GM18526 (cell line): Measurements from ENCODE around the gene TSPAN18.

Experiments used
- POLR2A ChIP-seq: IDR thresholded peaks from 3 replicates; pipeline ENCODE4 v1.6.1; 2011; ENCODE audit not compliant: insufficient read length; ENCODE audit errors: extremely low read depth

TSPAN18 gene

DNA sequence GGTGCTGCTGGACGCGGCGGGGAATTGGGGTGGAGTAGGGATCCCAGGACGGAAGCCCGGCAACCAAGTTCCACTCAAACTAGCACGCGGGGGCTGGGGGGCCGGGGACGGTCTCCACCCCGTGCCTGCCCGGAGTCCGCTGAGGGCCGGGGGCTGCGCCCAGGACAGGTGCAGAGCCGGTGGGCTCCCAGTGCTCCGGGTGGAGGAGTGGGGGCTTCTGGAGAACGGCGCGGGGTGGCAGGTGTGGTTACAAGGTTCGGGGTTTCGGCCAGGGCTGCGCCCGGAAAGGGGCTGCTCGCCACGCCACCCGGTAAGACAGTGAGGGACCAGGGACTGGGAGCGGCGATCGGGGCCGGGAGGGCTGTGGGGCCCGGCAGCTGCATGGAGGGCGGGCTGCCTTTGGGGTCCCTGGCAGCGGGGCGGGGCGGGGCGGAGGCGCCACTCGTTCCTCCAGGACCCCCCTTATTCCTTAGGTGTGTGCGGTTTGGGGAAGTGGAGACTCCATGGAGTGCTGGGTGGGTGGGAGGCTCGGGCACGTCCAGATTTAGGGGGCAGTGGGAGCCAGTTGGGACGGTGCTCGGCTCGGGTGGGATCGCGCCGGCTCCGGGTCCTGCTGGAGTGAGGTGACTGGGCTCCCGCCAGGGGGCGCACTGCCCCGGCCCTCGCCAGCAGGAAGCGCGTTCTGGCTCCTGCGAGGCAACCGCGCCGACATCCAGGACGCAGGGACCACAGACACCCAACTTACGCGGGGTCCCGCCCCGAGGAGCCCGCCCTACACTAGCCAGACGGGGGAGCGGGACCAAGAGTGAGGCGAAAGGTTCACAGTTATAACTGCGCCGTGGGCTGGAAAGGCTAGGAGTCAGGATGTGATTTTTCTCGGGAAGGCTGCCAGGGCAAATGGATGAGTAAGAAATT lies 868 bp downstream of the TSPAN18 start:
- TF ChIP-seq POLR2A = no peak

DNA sequence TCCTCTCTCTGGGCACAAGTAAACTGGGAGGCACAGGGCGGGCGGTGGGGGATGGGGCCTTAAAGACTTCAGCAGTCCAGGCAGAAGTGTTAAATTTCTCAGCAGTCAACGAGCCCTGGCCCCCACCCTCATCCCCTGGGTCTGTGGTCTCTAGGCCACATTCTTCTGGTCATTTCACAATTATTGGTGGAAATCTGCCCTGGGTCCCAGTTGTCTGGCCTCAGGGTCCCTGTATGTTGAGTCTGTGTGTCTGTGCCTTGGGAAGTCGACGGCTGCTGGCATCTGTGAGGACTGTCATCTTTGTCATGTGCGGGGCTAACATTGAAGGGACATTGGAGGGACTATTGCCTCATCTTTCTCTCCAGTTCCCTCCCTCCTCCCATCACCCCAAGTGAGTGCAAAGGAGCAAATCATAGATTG lies 1.7 kb downstream of the TSPAN18 start:
- no peak for TF ChIP-seq POLR2A

DNA sequence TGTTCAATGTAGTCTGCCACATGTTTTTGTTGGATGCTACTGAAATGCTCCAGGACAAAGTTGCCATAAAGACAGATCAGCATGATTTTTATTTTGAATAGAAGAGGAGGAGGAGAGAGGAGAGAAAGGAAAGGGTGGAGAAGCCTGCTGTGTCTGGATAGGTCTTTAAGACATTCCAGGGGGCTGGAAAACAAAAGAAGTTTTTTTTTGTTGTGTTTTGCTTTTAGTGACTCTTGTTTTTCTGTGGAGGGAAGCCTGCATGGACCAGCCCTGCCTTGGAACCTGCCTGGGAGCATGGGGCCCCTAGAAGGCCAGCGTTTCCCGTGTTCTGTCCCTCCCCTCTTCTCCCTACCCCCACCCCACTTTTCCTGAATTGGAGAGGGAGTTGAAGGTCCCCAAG lies 2.3 kb downstream of the TSPAN18 start:
- TF ChIP-seq POLR2A = no peak

DNA sequence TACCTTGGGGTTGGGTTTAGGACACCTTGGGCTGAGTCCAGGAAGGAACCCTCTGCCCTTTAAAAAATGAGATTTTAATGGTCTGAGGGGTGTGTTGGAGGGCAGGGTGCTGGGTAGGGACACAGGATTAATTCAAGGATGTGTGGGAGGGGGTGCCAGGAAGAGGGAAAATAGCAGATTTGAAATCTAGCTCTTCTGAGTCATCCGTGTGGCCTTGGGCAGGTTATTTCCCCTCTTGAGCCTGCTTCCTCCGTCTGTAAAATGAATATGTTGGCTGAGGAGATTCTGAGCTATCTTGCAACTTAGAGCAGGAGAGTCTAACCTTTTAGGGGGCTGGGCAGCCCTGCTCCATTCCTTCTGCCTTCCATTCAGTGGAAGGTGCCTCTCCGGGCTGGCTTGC lies 3.0 kb downstream of the TSPAN18 start:
- no peak for TF ChIP-seq POLR2A

DNA sequence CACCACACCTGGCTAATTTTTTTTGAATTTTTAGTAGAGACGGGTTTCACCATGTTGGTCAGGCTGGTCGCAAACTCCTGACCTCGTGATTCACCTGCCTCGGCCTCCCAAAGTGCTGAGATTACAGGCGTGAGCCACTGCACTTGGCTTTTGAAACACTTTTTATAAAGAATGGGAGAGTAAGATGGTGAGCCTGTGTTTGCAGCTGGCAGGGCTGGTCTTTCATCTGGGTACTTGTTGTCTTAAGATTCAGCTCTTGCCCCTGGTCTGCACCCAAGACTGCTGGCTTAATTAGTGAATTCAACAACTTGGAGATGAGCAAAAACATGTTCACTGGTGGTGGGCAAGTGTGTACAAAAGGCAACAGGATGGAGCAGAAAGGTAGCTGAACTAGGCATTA lies 4.0 kb downstream of the TSPAN18 start:
- TF ChIP-seq POLR2A = no peak

DNA sequence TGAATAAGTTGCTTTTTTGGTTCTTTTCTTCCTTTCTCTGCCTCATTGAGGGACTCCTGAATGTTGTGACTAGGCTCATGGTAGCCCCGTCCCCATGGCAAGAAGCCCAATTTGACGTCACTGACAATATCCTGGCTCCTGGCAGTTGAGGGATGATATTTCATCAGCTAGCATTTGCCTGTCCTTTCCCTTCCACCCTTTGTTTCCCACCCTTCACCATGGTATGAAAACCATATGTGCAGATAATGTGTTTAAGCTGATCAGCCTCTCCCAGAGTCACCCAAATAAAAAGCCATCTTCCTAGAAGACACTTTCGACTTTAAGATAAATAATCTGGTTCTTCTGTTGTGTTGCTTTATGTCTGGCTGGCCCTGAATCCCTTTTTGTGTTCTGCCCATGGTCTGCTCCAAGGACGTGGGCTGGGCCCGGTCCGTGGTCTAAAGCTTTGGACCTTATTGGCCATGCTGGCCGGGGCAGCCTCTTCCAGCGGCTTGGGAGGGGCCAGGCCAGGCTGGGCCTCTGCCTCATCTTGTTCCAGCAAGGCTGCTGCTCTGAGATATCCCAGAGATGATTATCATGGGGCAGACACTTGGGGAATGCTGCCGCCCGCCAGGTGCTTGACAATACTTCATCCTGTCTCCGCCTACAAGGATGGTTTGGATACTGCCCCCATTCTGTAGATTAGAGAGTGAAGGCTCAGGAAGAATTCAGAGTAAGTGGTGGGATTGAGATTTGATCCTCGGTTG lies 5.1 kb downstream of the TSPAN18 start:
- no peak for TF ChIP-seq POLR2A

DNA sequence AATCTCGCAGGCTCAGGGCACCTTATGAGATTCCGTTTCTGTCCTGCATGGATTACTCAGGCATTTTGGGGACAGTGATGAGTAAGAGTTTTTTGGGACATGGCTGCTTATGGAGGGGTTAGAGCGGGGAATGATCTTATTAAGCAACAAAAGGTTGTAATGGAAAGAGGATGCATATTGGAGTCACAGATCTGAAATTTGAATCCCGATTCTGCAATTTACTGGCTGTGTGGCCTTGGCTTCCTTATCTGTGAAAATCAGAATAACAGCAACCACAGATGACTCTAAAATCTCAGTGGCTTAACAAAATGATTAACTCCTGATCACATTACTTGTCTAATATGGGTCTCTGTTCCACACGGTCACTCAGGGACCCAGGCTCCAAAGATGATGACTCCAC lies 5.8 kb downstream of the TSPAN18 start:
- TF ChIP-seq POLR2A = no peak

DNA sequence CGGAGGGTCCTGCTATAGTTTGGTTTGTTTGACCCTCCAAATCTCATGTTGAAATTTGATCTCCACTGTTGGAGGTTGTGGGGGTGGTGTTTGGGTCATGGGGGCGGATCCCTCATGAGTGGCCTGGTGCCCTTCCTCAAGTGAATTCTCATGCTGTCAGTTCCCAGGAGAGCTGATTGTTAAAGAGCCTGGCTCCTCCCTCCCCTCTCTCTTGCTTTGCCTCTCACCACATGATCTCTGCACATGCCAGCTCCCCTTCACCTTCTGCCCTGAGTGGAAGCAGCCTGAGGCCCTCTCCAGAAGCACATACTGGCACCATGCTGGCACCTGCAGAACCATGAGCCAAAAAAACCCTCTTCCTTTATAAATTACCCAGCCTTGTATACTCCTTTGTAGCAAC lies 7.1 kb downstream of the TSPAN18 start:
- TF ChIP-seq POLR2A = no peak

DNA sequence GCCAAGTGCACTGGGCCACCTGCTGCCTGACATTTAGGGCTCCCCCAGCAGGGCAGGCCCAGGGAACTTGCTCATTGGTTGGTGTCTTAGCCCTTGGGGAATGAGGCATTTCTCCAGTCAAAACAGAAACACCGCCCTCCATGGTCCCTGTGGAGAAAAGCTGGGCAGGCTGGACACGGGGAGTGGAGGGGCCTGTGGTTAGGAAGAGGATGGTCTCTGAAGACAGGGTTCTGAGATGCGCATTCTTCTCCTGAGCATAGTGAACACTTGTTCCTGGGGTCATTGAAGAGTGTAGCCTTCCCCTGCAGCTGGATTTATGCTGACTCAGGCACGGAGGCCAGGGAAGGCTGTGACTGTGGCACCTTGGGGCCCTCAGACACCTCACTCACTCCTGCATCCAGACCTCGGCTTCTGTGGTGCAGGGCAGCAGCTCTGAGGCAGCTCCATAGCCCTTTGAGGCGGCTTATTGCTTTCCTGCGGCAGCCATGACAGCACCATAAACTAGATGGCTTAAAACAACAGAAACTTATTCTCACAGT lies 8.2 kb downstream of the TSPAN18 start:
- TF ChIP-seq POLR2A = no peak

DNA sequence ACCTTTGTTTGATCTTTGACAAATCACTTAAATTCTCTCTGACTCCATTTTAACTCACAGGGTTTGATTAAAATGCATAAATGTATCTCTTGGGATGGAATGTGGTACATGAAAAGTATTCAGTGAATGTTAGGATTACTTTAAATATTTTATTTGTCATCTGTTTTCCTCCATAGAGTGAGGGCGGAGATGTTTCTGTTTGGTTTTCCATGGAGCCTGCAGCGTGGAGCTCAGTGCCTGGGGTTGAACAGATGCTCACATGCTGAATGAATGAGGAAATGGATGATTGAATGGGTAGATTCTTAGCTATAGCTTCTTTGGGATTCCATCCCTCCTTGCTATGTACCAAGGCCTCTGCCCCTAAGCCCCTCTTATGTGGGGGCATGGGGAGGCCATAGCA lies 10.0 kb downstream of the TSPAN18 start:
- no peak for TF ChIP-seq POLR2A

DNA sequence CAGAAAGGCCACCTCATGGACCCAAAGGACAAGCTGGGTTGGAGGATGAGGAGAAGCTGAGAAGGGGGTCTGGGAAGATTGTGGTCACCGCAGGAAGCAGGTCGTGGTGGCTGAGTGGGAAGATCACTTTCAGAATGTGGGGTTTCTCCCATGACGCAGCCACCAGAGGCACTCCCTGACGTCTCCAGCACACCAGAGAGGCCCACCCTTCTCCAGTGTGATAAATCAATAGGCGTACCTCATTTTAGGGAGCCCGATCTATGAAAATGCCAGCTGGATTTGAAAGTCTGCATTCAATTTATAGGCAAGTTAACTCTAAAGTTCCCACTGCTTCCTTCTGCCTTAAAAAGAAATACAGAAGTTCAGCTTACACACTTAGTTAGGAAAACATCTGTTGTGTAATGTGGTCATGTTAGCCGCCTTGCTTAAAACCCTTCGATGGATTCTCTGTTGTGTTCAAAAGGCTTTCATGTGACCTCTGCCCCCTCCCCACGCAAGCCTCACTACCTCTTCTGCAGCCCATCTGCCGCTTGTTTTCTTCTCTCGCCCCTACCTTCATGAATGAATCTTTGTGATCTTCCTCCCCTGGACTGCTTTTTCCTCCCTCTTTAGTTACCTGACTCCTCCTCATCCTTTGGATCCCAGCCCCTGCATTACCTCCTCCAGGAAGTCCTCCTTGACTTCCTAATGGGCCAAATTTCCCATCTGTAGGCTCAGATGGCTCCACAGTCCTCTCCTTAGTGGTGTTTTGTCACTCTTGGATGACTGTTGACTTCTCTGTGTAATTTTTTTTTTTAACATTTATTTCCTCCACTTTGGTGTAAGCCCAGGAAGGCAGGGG lies 10.7 kb downstream of the TSPAN18 start:
- no peak for TF ChIP-seq POLR2A

DNA sequence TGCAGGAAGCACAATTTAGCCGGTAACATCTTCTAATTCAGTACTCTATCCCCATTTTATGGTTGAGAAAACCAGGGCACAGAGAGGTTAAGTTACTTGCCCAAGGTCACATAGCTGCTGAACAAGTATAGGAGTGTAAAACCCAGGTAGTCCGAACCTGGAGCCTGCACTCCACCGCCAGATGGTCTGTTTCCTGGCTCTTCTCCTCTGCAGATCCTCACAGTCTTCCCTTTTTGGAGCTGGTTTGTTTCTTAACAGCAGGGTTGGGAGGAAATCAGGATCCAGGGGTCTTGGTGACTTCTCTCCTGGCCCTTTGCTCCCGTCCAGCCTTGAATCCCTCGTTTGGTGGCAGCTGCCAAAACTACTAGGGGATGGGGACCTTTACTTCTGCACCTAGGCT lies 12.0 kb downstream of the TSPAN18 start:
- TF ChIP-seq POLR2A = no peak

DNA sequence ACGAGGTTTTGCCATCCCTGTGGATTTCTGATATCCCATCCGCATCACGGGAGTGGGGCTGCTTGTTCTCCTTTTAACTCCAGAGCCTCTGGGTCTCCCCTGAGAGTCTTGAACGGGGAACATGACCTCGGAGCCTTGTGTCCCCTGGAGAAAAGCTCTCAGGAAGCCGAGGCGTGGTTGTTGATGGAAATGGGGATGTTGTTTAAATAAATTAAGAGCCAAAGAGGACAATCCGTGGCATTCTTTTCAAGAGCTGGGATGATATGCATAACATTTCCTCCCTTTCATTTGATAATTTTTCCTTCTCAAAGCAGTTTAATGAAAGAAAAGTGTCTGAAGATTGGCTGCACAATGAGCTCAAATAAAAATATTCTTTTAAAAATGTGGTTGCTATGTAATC lies 14.2 kb downstream of the TSPAN18 start:
- TF ChIP-seq POLR2A = no peak

DNA sequence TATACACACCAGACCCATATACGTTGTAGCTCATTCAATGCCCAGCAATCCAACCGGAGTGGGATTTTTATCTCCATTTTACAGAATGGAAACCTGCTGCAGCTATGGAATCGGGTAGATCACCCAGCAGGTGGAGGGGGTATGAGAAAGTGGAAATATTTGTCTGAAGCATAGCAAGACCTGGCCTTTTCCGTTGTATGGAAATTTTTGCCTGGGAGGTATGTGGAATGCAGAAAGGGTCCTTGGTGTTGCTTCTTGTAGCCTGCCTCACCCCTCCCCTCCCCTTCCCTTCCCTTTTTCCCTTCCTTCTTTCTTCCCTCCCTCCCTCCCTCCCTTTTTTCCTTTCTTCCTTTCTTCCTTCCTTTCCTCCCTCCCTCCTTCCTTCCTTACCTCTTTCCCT lies 15.2 kb downstream of the TSPAN18 start:
- no peak for TF ChIP-seq POLR2A
